HG03521 (cell line): ENCODE results near the gene CCSER1.
"Not testable (repeated sequence)": the region's sequence is repeated elsewhere in the genome, so short reads cannot be mapped to it uniquely, and the experiment has no call there.

Experiments
- ATAC-seq: cut with Tn5 transposase; IDR thresholded peaks from one replicate; pipeline ENCODE4 v1.9.1; 2021; ENCODE audit warnings: mild to moderate bottlenecking, moderate library complexity; ENCODE audit not compliant: unreplicated experiment

CCSER1 gene

DNA sequence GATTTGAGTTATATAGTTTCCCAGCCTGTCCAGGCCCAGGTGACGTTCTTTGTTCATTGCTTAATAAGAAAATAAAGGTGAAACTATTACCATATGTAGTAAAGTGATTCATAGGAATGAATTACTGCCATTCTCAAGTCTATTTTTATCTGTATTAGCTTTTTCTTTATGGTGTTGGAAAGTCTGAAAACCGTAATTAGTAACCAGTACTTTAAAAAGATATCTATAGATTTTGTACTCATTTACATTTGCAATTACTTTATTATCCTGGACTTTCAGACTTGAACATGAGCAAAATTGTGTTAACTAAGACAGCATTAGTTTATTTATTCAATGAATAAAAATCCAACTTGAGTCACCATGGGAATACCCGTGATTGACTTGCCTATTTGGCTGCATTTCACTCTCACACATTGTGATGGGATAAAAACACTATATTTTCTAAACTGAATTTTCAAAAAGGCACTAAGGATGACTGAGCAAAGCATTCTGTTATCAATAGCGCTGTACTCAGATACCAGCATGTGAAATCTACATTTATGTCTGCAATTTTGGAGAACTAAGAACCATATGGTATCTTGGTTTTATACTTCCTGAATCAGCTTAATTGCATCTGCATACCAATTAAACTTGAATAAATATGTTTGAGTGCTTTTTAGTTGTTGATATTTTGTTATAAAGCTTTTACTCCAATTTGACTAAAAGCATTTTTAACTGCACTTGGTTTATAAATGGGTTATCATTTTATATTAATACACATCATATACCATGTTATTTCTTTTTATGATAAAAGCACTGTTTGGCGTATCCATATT is 154.6 kb downstream of the CCSER1 start:
- no peak for ATAC-seq

DNA sequence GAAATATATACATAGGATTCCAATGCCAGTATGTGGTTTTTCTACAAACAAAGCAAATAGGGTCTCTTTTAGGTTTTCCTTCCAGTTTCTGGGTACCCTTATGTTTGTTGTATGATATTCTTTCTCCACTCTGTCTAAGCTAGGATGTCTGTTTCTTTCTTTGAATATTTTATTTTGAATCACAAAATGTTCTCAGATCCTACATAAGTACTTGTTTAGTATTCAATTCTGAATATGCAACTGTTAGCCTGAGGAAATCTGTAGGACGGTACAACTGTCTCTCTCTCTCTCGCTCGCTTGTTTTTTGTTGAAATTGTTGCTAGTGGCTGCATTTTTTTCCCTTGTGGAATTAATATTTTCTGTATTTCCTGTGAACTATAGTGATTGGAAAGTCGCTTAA is 163.2 kb downstream of the CCSER1 start:
- ATAC-seq: no peak

DNA sequence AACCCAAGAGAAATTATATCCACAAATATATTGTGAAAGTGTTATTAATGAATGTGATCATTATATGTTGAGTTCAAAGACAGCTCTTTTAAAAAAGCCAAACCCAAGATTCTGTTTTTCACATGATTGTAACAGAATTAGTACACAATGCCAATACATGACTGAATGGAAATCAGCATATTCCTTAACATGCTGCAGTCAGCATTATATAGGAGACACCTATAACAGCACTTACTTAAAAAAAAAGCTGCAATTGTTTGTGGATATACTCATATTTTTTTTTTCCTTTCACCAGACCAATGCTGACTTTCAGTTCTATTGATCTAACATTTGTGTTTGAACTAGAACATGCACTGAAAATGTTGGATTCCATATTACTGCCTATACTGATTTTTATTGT is 165.2 kb downstream of the CCSER1 start:
- no peak for ATAC-seq

- no peak for ATAC-seq
Measured at GRCh38 chr4:90293320-90293719, 166.1 kb downstream of the CCSER1 start.

DNA sequence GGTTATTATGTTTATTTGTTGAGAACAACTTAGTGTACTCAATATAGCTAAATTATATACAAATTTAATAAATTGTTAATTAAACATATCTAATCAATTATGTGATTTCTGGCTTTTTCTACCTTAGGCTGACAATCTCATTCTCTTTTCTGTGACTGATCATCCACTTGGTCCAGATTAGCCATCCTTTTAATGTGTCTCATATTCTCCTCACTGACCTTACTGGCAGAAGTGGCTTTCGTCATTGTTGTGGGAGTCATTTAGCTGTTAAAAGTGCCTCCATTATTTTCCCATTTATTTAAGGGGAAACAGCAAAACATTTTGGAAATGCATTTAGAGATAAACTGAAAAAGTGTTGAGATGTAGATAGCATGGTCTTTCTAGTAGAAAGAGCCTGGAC is 172.2 kb downstream of the CCSER1 start:
- ATAC-seq: no peak

DNA sequence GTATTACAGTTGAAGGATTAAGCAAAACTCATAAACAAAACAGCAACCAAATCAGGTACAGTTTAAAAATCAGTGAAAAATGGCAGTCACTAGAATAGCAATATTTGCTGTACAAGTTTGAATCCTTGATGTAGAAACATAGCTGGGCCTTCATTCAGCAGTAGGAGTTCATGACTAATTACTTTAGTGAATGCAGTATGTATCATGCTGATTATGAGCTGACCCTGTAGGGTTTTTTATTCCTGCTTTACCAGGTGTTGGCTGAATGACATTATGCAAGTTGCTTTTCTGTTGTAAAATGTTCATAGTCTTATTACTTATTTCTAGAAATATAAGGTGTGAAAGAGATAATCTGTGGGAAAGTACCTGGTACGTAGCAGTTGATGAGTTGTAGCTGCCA is 179.6 kb downstream of the CCSER1 start:
- no peak for ATAC-seq

DNA sequence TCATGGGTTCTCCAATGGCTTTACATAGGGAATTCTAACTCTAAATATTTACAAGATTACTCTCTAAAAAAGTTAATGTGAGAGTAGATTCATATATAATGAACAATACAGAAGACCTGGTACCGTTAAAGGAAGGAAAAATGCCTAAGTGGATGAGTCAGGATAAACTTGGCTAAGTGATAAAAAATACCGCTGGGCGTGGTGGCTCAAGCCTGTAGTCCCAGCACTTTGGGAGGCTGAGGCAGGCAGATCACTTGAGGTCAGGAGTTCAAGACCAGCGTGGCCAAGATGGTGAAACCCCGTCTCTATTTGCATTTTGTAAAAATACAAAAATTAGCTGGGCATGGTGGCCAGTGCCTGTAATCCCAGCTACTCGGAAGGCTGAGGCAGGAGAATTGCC is 189.9 kb downstream of the CCSER1 start:
- not testable (repeated sequence) for ATAC-seq

DNA sequence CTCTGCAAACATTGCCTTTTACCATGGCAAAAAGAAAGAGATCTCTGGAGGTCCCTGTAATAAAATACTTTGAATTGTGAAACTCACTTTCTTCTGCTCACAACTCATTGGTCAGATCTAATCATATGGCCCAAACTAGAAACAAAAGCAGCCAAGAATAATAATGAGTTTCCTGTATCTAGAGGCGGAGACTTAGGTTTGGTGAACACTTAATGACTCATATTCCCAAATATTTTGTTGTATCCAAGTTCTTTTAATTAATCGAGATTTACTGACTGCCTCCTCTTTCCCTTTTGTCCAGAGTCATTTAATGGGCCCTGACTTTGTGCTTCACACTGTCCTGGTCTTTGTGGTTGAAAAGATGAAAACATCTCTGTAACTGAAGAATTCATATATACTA is 190.6 kb downstream of the CCSER1 start:
- no peak for ATAC-seq

GRCh38 chr4:90318193-90318592 is 191.0 kb downstream of the CCSER1 start:
- ATAC-seq: no peak

DNA sequence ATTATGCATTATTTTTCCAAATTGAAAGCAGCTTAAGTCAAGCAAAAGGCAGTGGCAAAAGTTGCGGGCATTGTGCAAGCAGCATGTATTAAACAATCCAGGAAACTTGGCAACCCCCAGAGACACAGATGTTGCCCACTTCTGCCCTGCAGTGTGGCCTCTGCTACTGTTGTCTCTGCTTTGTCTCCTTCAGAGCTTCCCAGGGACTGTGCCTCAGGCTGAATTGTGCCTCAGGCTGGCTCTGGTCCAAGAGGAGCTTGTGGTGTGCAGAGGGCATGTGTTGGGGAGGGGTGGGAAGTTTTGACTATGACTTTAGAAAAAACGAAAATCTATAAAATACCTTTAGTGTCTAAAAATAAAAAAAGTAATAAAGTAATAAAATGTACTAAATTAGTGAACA is 201.4 kb downstream of the CCSER1 start:
- ATAC-seq: no peak

DNA sequence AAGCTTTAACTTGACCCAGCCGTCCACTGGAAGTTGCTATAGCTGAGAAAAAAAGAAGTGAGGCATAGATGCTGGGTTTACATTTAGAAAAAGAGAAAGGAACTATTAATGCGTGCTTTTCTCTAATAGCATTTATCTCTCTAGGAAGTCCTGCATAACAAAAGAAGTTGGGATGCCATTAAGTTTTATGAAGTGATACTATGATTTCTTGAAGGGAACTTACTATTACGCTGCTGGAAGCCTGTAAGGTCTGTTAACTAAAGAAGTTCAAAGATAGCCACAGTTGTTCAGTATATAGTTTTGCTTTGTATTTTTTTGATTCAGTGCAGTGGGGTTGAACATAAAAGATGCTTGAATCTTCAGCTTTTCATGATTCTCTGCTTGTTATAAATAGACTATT is 203.4 kb downstream of the CCSER1 start:
- ATAC-seq: no peak

DNA sequence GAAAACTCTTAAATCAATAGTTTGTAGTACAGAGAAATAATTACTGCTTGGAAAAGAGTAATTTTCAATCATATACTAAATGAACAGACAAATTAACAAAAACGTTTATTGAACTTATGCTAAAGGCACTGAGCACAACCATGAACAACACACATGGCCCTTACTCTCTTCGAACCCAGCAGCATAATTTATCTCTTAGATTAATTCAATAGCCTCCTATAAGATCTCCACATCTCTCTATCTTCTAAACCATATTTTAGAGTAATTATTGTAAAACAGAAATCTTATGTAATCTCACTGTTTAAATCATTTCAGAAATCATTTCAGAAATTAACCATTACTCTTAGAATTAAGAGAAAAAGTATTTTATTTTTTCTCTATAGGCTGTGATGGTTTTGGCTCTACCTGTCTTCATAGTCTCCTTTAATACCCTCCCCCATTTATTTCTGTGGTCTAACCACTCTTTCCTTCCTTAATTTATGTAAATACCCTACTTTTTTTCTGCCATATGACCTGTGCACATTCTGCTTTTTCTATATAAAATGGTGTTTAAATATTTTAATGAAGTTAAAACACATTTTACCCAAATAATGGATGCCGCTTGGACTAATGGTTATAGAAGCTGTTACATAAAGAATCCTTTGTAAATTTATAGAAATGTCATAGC is 218.5 kb downstream of the CCSER1 start:
- ATAC-seq: no peak

- ATAC-seq: no peak
Measured at GRCh38 chr4:90349636-90350035, 222.4 kb downstream of the CCSER1 start.

GRCh38 chr4:90357117-90357710 is 230.0 kb downstream of the CCSER1 start:
- no peak for ATAC-seq

DNA sequence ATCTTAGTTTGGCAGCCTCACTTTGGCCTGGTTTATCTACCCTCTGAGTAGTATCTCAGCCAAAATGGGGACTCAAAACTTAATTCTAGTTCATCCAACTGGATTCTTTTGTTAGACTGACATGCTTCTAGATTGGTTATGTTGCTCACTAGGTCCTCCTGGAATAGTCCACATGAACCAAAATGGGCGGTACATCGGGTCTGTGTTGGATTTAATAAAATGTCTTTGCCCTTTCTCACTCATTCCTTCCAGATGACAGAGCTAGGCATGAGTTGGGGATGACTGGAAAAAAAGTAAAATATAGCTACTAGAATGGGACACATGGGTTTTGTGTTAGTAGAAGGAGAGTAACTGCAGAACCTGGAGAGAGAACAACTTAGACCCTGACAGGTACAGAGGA is 247.9 kb downstream of the CCSER1 start:
- no peak for ATAC-seq

GRCh38 chr4:90393215-90393614 is 266.0 kb downstream of the CCSER1 start:
- no peak for ATAC-seq

- no peak for ATAC-seq
Measured at GRCh38 chr4:90403781-90404180, 276.6 kb downstream of the CCSER1 start.

GRCh38 chr4:90407897-90408296 is 280.7 kb downstream of the CCSER1 start:
- ATAC-seq: not testable (repeated sequence)

- not testable (repeated sequence) for ATAC-seq
Measured at GRCh38 chr4:90412786-90413185, 285.6 kb downstream of the CCSER1 start.

- ATAC-seq: no peak
Measured at GRCh38 chr4:90415116-90415515, 287.9 kb downstream of the CCSER1 start.

GRCh38 chr4:90419124-90419711 is 292.0 kb downstream of the CCSER1 start:
- ATAC-seq: peak; percentile 77

DNA sequence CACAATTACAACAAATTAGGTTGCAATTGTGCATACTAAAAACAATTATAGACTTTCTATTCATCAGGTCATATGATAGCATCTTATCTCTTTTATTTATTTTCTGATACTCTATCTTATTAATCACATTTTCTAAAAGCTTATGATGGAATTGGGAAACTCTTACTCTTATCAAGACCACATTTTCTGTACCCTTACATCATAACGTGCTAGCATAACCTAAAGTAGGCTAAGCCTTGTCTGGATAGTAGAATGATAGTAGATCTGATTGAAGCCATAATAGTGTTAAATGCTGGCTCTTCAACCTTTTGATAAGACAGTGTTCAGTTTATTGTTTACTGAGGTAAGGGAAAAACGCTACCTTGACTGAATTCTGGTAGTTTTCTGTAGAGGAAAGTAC is 294.0 kb downstream of the CCSER1 start:
- ATAC-seq: no peak
